H1 (cell line): ENCODE measurements around the gene SENP3. TPM values are rescaled to one million over a fixed set of nuclear protein-coding genes. Genes with fewer than 3 reads are reported as not detected.

Experiments
- CHD7 ChIP-seq: fragments of 300-600 bp; sonication (generic); IDR thresholded peaks from 2 replicates; pipeline ENCODE4 v1.7.1; 2012; ENCODE audit warnings: low read length, moderate library complexity, mild to moderate bottlenecking, inconsistent platforms; ENCODE audit not compliant: insufficient replicate concordance
- CTCF ChIP-seq, 3 experiments: IDR thresholded peaks; 1 replicate in 2 of 3; 2 replicates in 1 of 3; pipeline versions ENCODE4 v1.5.1 to v1.6.1; 2011; ENCODE audit warnings: low read length in 3 of 3, mild to moderate bottlenecking in 3 of 3, inconsistent platforms in 2 of 3, low read depth in 1 of 3, moderate library complexity in 1 of 3; ENCODE audit not compliant: insufficient read depth in 1 of 3; ENCODE audit errors: control extremely low read depth in 1 of 3
- GTF2F1 ChIP-seq: IDR thresholded peaks from 2 replicates; pipeline ENCODE4 v1.6.1; 2012; ENCODE audit warnings: low read depth, low read length, improper control_type of control experiment, borderline replicate concordance
- RAD21 ChIP-seq, 2 experiments: IDR thresholded peaks in 1 of 2; conservative IDR thresholded peaks in 1 of 2; 2 replicates each; pipeline ENCODE4 v1.6.1; 2011; ENCODE audit warnings: low read depth in 2 of 2, low read length in 2 of 2, improper control_type of control experiment in 1 of 2, inconsistent platforms in 1 of 2, mild to moderate bottlenecking in 1 of 2, moderate library complexity in 1 of 2
- RNF2 ChIP-seq: fragments of 200-900, 300-1000 bp; sonication (generic); IDR thresholded peaks from 2 replicates; pipeline ENCODE4 v1.7.1; 2016; ENCODE audit warnings: borderline replicate concordance, low read depth, mild to moderate bottlenecking, antibody characterized with exemption, low read length; ENCODE audit not compliant: poor library complexity, severe bottlenecking; ENCODE audit errors: missing control alignments
- SRF ChIP-seq: IDR thresholded peaks from 2 replicates; pipeline ENCODE4 v1.6.1; 2011; ENCODE audit warnings: mild to moderate bottlenecking, low read depth, low read length, moderate library complexity
- polyA plus RNA-seq, 7 experiments: library from polyadenylated mRNA; depleted of rRNA in 3 of 7; stranded (reverse) in 5 of 7; unstranded in 2 of 7; fragments of >200 nt in 5 of 7; fragments of 200-250 nt in 2 of 7; gene quantifications; 1 replicate in 5 of 7; 2 replicates in 1 of 7; 4 replicates in 1 of 7; pipeline versions ENCODE4 v1.2.1 to v1.2.3, GENCODE V29; 2011 to 2013; ENCODE audit warnings: missing spikeins in 2 of 7, mixed read lengths in 2 of 7
- total RNA-seq: library from RNA; stranded (reverse); fragmentation: NEBNext Ultra II Directional; extraction: Animal tissue kit (Norgen Biotek cat#: 25700); gene quantifications from 2 replicates; pipeline ENCODE4 v1.2.1, GENCODE V29; 2021

The SENP3 gene
- total and polyA plus RNA-seq, 2 of the 8 experiments (the other 6 are each of a cell fraction or from before 2014, with no cell fraction given): 86.2 to 129 TPM

GRCh38 chr17:7586673-7587419, 25.1 kb downstream of the SENP3 start (continued):
- TF ChIP-seq CHD7: no peak
- TF ChIP-seq RNF2: no peak
- TF ChIP-seq GTF2F1: no peak
- peak; percentile 23 to 64 (median 63); a peak in 3 of 4 replicates for TF ChIP-seq CTCF (IDR thresholded peaks at IDR 0.05; ENCODE audit: control extremely low read depth in 1 of 3, insufficient read depth in 1 of 3, low read depth in 1 of 3, low read length in 3 of 3)
- TF ChIP-seq SRF: no peak
- TF ChIP-seq RAD21 (IDR thresholded peaks at IDR 0.05 in 1 of 2, conservative IDR thresholded peaks at IDR 0.05 in 1 of 2; ENCODE audit: low read depth in 2 of 2, low read length in 2 of 2): peak; percentile 33 to 35; a peak in 3 of 4 replicates
